Measurements from ENCODE around the gene SIGLEC1.

GRCh38 chr20:3734111-3734843, 21.9 kb upstream of the SIGLEC1 start:
- TF ChIP-seq POLR2A (IDR thresholded peaks at IDR 0.05; ENCODE audit: low read length) = no peak
- no peak for TF ChIP-seq GATA1 (IDR thresholded peaks at IDR 0.05; ENCODE audit: low read depth, low read length)
